HUES6 (cell line): Measurements from ENCODE around the gene ZBED1.

Source experiments
- H3K27ac ChIP-seq: 2 replicates; pipeline ENCODE4 v1.7.0; 2013; ENCODE audit warnings: low read depth, mild to moderate bottlenecking, low read length, inconsistent platforms
- H3K27me3 ChIP-seq: 2 replicates; pipeline ENCODE4 v1.6.1; 2013; ENCODE audit warnings: low read length; ENCODE audit not compliant: control insufficient read depth, insufficient read depth
- H3K36me3 ChIP-seq: 2 replicates; pipeline ENCODE4 v1.6.1; 2013; ENCODE audit warnings: low read length; ENCODE audit not compliant: control insufficient read depth, insufficient read depth
- H3K4me1 ChIP-seq: 2 replicates; pipeline ENCODE4 v1.6.1; 2013; ENCODE audit warnings: low read length; ENCODE audit not compliant: control insufficient read depth, insufficient read depth
- H3K4me3 ChIP-seq: 2 replicates; pipeline ENCODE4 v1.5.1; 2013; ENCODE audit warnings: low read depth, low read length
- H3K9ac ChIP-seq: one replicate; pipeline ENCODE4 v1.6.1; 2013; ENCODE audit warnings: mild to moderate bottlenecking, low read length
- H3K9me3 ChIP-seq: 2 replicates; pipeline ENCODE4 v1.6.1; 2013; ENCODE audit warnings: low read depth, low read length; ENCODE audit not compliant: control insufficient read depth, insufficient read depth

Gene ZBED1

DNA sequence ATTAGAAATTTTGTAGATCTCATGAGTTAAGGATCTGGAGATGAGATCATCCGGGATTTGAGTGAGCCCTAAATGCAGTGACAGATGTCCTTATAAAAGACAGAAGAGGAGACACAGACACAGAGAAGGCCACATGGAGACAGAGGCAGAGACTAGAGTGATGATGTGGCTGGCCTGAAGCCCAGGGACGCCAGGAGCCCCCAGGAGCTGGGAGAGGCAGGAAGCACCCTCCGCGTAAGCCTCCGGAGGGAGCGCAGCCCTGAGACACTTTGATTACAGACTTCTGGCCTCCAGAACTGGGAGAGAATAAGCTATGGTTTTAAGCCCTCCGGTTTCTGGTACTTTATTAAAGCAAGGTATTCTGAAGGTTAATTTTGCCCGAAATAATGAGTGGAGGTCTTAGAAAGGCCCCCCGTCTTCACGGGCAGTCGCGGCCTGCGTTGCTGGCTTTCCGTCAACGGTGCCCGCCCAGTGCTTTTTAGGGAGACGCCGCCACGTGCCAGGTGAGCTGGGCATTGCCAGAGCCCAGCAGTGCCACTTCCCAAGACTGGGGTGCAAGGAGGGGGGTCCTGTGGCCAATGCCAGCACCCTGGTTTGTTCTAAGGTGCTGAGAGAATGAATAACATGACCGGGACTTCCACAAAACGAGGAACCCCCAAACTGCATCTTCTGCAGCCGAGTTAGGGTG, 8.1 kb downstream of the ZBED1 start:
- Histone ChIP-seq H3K9ac (no peak overlapping the region), H3K27ac (no peak overlapping the region), H3K36me3 (peaks cover 46% of the 10 kb centered on the region), H3K4me3 (no peak overlapping the region), H3K9me3 (no peaks in the 10 kb centered on the region), H3K4me1 (peaks cover 5% of the 10 kb centered on the region; the same call in 1 of the 2 replicates), H3K27me3 (no peaks in the 10 kb centered on the region)

DNA sequence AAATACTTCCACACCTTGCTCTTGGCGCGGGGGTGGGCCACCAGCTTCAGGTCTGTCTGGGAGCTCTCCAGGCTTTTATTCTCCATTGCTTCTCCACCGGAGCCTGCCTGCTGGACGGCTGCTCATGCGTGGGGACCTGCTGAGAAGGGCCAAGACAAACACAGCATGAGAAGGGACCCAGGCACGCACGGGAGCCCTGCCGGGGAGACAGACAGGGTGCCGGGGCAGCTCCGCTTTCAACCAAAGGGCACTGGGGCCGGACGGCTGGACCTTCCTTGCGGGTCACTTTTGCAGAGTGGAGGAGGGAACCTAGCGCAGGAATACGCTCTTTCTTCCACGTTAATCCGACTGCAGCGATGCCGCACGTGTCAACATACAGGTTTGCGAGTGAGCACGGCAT, 10.1 kb downstream of the ZBED1 start:
- Histone ChIP-seq H3K4me1 (peaks cover 13% of the 10 kb centered on the region; the same call in 1 of the 2 replicates), H3K27me3 (no peaks in the 10 kb centered on the region), H3K9ac (no peak overlapping the region), H3K36me3 (peaks cover 61% of the 10 kb centered on the region), H3K4me3 (no peak overlapping the region), H3K9me3 (no peaks in the 10 kb centered on the region), H3K27ac (0 out of 2 replicates have a peak overlapping the region, but pooled peaks have one; percentile 21)

- Histone ChIP-seq H3K4me1 (peaks cover 19% of the 10 kb centered on the region), H3K27ac (no peak overlapping the region), H3K4me3 (no peak overlapping the region), H3K9ac (no peak overlapping the region), H3K36me3 (peaks cover 61% of the 10 kb centered on the region), H3K9me3 (no peaks in the 10 kb centered on the region), H3K27me3 (no peaks in the 10 kb centered on the region)
Measured at GRCh38 chrX:2489446-2490445, 11.0 kb downstream of the ZBED1 start.

GRCh38 chrX:2488621-2489285, 12.0 kb downstream of the ZBED1 start:
- no peak overlapping the region for H3K27ac ChIP-seq
- H3K27me3 ChIP-seq, result no peaks in the 10 kb centered on the region
- no peaks in the 10 kb centered on the region for H3K9me3 ChIP-seq
- H3K4me1 ChIP-seq, result peaks cover 29% of the 10 kb centered on the region
- peaks cover 61% of the 10 kb centered on the region for H3K36me3 ChIP-seq
- H3K9ac ChIP-seq, result no peak overlapping the region
- H3K4me3 ChIP-seq, result no peak overlapping the region

GRCh38 chrX:2487366-2487765, 13.4 kb downstream of the ZBED1 start:
- Histone ChIP-seq H3K27me3 (no peaks in the 10 kb centered on the region), H3K36me3 (peaks cover 61% of the 10 kb centered on the region), H3K4me3 (no peak overlapping the region), H3K27ac (no peak overlapping the region; the same call in 1 of the 2 replicates), H3K9me3 (no peaks in the 10 kb centered on the region), H3K4me1 (peaks cover 29% of the 10 kb centered on the region), H3K9ac (no peak overlapping the region)

DNA sequence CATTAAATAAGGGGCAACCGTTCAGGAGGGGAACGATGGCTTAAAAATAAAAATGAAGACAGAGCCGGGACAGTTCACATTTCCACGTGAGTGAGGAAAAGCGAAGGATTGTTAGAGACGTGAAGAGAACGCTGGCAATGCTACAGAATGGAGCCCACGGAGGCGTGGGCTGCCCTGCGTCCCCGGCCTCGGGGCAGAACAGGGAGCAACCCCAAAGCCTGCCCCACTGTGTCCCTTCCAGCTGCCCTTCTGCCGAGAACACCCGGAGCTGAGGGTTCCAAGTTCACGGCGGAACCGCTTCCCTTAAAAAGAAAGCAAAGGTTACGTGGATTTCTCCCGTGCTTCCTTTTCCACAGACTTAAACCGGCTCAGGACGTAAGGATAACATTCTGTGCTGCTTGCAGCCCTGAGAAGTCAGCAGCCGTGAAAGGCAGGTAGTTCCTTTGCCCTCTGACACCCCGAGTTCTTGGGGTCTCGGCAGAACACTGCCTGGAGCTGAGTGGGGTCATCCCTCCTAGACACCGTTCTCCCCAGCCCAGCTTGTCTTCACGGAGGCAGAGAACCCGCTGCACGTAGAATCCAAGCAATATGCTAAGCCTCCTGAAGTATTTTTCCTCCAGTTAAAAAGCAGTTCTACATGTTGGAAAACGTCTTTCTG, 14.2 kb downstream of the ZBED1 start:
- Histone ChIP-seq H3K9ac (peak overlapping the region; percentile 46), H3K27me3 (no peaks in the 10 kb centered on the region), H3K36me3 (peaks cover 56% of the 10 kb centered on the region), H3K4me3 (no peak overlapping the region), H3K4me1 (peaks cover 29% of the 10 kb centered on the region), H3K27ac (peak overlapping the region; percentile 49; the same call in 1 of the 2 replicates), H3K9me3 (no peaks in the 10 kb centered on the region)

DNA sequence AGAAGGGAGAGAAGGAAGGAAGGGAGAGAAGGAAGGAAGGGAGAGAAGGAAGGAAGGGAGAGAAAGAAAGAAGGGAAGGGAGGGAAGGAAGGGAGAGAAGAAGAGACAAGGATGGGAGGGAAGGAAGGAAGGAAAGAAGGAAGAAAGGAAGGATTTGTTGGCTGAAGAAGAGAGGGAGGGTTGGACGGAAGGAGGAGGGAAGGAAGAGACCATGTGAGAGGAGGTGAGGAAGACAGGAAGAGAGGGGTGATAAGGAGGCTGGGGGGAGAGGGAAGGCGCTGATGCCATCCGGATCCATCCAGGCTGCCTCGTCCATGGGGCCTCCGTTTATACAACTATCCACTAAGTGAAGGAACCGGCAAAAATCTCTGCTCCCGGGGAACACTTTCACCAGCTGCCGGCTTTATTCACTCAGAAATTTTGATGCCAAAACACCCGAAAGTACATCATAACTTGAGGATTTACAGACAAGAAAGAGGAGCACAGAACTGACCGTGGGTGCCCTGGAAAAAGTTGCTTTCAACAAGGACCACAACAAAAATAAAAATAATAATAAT, 14.9 kb downstream of the ZBED1 start:
- H3K36me3 ChIP-seq, result peaks cover 50% of the 10 kb centered on the region
- no peaks in the 10 kb centered on the region for H3K27me3 ChIP-seq
- no peaks in the 10 kb centered on the region for H3K9me3 ChIP-seq
- no peak overlapping the region for H3K27ac ChIP-seq
- H3K9ac ChIP-seq, result no peak overlapping the region
- no peak overlapping the region for H3K4me3 ChIP-seq
- H3K4me1 ChIP-seq, result peaks cover 29% of the 10 kb centered on the region

- peaks cover 3% of the 10 kb centered on the region for H3K9me3 ChIP-seq
- H3K27me3 ChIP-seq, result no peaks in the 10 kb centered on the region
- peak overlapping the region; percentile 14; the same call in 1 of the 2 replicates for H3K4me3 ChIP-seq
- H3K9ac ChIP-seq, result peak overlapping the region; percentile 22
- peaks cover 42% of the 10 kb centered on the region for H3K36me3 ChIP-seq
- peak overlapping the region; percentile 66; the same call in 1 of the 2 replicates for H3K27ac ChIP-seq
- H3K4me1 ChIP-seq, result peaks cover 29% of the 10 kb centered on the region
Measured at GRCh38 chrX:2484721-2485648, 15.8 kb downstream of the ZBED1 start.

DNA sequence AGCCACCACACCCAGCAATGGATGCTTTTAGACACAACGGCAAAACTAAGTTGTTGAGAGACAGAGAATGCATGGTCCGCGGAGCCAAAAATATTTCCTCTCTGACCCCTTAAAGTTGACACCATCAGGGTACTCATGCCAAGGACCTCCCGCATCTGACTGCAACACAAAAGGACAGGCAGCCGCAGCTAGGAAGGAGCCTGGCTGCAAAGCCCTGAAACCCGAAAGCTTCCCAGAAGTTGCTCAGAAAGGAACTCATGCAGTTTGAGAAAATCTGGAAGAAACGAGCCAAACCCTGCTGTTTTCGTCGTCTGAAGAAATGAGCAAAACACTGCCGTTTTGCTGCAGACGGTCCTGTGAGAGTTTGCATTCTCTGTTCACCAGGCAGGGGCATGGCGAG, 16.5 kb downstream of the ZBED1 start:
- Histone ChIP-seq H3K4me3 (peak overlapping the region; percentile 14; the same call in 1 of the 2 replicates), H3K36me3 (peaks cover 34% of the 10 kb centered on the region), H3K27me3 (no peaks in the 10 kb centered on the region), H3K9me3 (peaks cover 4% of the 10 kb centered on the region), H3K4me1 (peaks cover 29% of the 10 kb centered on the region), H3K27ac (peak overlapping the region; percentile 66; the same call in 1 of the 2 replicates), H3K9ac (peak overlapping the region; percentile 22)
